Measurements from ENCODE around the gene ZNF408.

The ZNF408 gene

DNA sequence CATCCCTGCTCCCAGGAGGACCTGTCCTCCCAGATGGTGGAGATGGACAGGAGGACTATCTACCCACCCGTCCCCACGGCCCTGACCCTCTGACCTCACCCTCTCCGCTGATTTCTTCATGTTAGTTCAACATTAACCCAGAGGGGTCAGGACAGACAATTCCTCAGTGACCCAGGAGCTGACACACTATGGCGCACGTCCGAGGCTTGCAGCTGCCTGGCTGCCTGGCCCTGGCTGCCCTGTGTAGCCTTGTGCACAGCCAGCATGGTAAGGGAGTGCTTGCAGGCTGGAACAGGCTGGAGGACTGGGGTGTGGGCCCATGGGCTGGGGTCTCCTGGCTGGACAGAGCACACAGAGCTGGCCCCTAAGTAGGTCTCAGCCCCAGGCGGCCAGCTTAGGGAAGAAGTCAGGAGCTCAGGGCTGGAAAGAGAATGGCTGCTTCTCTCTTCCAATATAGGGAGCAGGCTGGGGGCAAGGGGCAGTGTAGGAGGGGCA is 18.3 kb downstream of the ZNF408 start, which contains the start of gene F2:
Gene F2 (plus strand): TSS at position 166 of the 495 bp plus-strand sequence. CDS start 23 bp downstream, at position 189.
- Histone ChIP-seq H3K27me3 (no peaks in the 10 kb centered on the region), H3K36me3 (no peaks in the 10 kb centered on the region), H3K4me3 (no peak within 1 kb of the TSS), H3K9me3 (no peaks in the 10 kb centered on the region), H3K27ac (no peak within 1 kb of the TSS), H3K4me1 (peaks cover 0 to 21% (median 3%) of the 10 kb centered on the region in 4 donors)
- TF ChIP-seq CTCF (IDR thresholded peaks at IDR 0.05): no peak
- no peak for DNase-seq
- intact Hi-C loops (cut with DNase I; ENCODE audit: low total_unique reads): loop anchor here (10.0 kb wide), 1 partner anchor 104 kb away; the partner anchor contains the start of genes ATG13 and HARBI1

- intact Hi-C loops (cut with DNase I; ENCODE audit: low total_unique reads): loop anchor here (10.0 kb wide), 1 partner anchor 105 kb away; the partner anchor contains the start of genes ATG13 and HARBI1
- H3K4me3 ChIP-seq: no peak overlapping the region
- H3K9me3 ChIP-seq: no peaks in the 10 kb centered on the region
- H3K27ac ChIP-seq: no peak overlapping the region
- H3K36me3 ChIP-seq: no peaks in the 10 kb centered on the region
- peaks cover 0 to 15% (median 3%) of the 10 kb centered on the region in 4 donors for H3K4me1 ChIP-seq
- H3K27me3 ChIP-seq: no peaks in the 10 kb centered on the region
- DNase-seq: no peak
- TF ChIP-seq CTCF (IDR thresholded peaks at IDR 0.05): no peak
Measured at GRCh38 chr11:46719543-46720218, 18.9 kb downstream of the ZNF408 start.

GRCh38 chr11:46721286-46721685 is 20.5 kb downstream of the ZNF408 start:
- Histone ChIP-seq H3K36me3 (no peaks in the 10 kb centered on the region), H3K4me1 (peaks cover 0 to 8% (median 0%) of the 10 kb centered on the region in 4 donors), H3K9me3 (no peaks in the 10 kb centered on the region), H3K4me3 (no peak overlapping the region), H3K27ac (no peak overlapping the region), H3K27me3 (no peaks in the 10 kb centered on the region)
- intact Hi-C loops (cut with DNase I; ENCODE audit: low total_unique reads): no loop called here
- no peak for TF ChIP-seq CTCF (IDR thresholded peaks at IDR 0.05)
- no peak for DNase-seq

GRCh38 chr11:46722566-46723358 is 21.9 kb downstream of the ZNF408 start:
- Histone ChIP-seq H3K27me3 (no peaks in the 10 kb centered on the region), H3K36me3 (no peaks in the 10 kb centered on the region), H3K27ac (no peak overlapping the region), H3K4me1 (peaks cover 0 to 8% (median 0%) of the 10 kb centered on the region in 4 donors), H3K9me3 (no peaks in the 10 kb centered on the region), H3K4me3 (no peak overlapping the region)
- intact Hi-C loops (cut with DNase I; ENCODE audit: low total_unique reads): no loop called here
- TF ChIP-seq CTCF (IDR thresholded peaks at IDR 0.05): no peak
- no peak for DNase-seq

- intact Hi-C loops (cut with DNase I; ENCODE audit: low total_unique reads): no loop called here
- Histone ChIP-seq H3K9me3 (no peaks in the 10 kb centered on the region), H3K4me1 (peaks cover 0 to 2% (median 0%) of the 10 kb centered on the region in 4 donors), H3K36me3 (no peaks in the 10 kb centered on the region), H3K4me3 (no peak overlapping the region), H3K27me3 (no peaks in the 10 kb centered on the region), H3K27ac (no peak overlapping the region)
- no peak for TF ChIP-seq CTCF (IDR thresholded peaks at IDR 0.05)
- DNase-seq: no peak
Measured at GRCh38 chr11:46723359-46723680, 22.5 kb downstream of the ZNF408 start.

Data from tibial artery (tissue), 4 donors.